Epidermal melanocyte (primary cell): Measurements from ENCODE around the gene CDC45.
A peak's percentile ranks its signal among the peaks of the same experiment; 100 is the strongest.
"Not testable (repeated sequence)": the region's sequence is repeated elsewhere in the genome, so short reads cannot be mapped to it uniquely, and the experiment has no call there.

Experiments
- DNase-seq: peaks from one replicate; pipeline ENCODE4 v3.0.0; 2011; ENCODE audit warnings: low spot score; ENCODE audit not compliant: insufficient read length

CDC45 gene, protein sequence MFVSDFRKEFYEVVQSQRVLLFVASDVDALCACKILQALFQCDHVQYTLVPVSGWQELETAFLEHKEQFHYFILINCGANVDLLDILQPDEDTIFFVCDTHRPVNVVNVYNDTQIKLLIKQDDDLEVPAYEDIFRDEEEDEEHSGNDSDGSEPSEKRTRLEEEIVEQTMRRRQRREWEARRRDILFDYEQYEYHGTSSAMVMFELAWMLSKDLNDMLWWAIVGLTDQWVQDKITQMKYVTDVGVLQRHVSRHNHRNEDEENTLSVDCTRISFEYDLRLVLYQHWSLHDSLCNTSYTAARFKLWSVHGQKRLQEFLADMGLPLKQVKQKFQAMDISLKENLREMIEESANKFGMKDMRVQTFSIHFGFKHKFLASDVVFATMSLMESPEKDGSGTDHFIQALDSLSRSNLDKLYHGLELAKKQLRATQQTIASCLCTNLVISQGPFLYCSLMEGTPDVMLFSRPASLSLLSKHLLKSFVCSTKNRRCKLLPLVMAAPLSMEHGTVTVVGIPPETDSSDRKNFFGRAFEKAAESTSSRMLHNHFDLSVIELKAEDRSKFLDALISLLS

GRCh38 chr22:19479355-19480172 is at the start of gene CDC45:
Gene CDC45 (plus strand): TSS chr22:19479920. CDS start chr22:19479969, 49 bp downstream.
- DNase-seq: peak; percentile 97

- no peak for DNase-seq
Observed at GRCh38 chr22:19429950-19430889, 49.5 kb upstream of the CDC45 start.

DNA sequence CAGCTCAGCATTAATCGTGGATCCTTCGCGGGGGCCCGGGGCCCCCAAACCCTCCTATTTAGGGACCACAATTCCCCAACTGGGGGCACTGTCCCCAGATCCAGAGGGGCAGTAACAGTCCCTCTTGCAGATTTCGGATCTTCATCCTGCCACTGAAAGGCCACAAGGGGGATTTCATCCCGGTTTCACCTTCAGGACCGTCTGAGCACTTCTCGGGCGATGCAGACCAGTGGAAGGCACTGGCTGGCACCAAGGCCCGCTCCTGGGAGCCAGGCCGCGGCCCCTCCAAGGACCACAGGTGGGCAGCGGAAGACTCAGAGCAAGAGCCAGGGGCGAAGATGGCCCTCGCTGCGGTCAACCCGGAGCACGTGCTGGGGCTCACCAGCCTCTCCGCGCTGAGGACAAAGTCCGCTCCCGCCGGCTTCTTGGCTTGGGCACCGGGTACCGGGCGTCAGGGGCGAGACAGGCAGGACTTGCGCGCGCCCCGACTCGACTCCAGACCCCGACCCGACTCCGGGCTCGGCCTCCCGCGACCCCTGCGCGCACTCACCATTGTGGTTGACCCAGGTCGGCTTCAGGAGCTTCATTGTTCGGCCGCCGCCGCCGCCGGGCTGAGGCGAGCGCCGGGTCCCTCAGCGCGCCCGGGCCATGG is 48.7 kb upstream of the CDC45 start:
- DNase-seq: no peak

DNA sequence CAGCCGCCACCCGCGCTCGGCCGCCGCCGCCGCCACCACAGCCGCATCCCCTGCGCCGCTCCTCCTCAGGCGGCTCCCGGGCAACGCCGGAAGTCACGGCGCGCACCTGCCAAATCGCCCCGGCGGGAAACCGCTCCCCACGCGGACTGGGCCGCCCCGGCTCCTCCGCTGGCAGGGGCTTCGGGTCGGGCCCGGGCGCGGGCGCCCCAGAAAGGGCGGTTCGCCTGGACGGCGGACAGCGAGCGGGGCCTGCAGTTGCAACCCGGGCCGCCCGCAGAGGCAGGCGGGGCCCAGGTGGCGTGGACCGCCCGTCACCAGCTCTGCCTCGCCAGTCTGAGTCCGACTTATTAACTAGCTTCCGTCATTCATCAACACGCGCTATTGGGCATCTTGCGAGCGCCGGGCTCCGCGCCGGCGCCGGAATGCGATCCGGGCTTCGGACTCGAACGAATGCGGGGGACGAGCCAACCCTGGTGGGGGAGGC is 48.0 kb upstream of the CDC45 start, which contains the start of gene HIRA:
TSS of gene HIRA (minus strand) at position 85 of the 484 bp plus-strand sequence. CDS start 257 bp downstream, outside the sequence.
- no peak for DNase-seq

- DNase-seq: peak; percentile 81
Observed at GRCh38 chr22:19432133-19432851, 47.4 kb upstream of the CDC45 start, which contains the start of gene MRPL40. Gene MRPL40 (plus strand): TSS chr22:19432545. CDS start chr22:19432555, 10 bp downstream.

GRCh38 chr22:19434401-19434800 is 45.3 kb upstream of the CDC45 start:
- DNase-seq: no peak

DNA sequence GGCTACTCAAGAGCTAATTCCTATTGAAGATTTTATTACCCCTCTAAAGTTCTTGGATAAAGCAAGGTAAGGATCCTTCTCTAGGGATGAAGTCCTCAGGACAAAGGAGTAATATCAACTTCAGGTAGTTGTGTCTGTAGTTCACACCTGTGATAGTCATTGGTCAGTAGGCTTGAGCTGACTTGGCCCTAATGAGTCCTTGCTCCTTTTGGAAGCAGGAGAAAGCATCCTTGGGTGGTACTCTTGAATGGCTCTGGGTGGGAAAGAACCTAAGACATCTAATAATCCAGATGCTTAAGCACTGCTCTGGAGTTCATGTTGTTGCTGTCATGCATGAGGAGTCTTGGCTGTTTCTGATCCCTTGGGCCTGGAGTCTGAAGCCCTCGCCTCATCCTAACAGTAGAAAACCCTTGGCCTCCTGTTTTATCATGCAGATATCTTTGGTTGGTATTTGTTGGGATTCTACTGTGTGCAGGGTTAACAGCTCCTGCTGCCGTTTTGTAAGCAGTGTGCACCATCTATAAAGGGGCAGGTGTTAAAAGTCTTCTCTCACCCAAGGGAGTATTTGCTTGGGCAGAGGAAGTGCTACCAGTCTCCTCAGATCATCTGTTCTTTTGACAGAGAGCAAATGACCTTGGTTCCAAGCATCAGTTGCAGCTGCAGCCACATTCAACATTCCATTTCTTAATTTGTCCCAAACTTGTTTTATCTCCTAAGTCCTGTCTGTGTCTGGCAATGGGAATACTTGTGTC is 44.7 kb upstream of the CDC45 start:
- no peak for DNase-seq

GRCh38 chr22:19436444-19437161 is 43.1 kb upstream of the CDC45 start:
- DNase-seq: not testable (repeated sequence)

DNA sequence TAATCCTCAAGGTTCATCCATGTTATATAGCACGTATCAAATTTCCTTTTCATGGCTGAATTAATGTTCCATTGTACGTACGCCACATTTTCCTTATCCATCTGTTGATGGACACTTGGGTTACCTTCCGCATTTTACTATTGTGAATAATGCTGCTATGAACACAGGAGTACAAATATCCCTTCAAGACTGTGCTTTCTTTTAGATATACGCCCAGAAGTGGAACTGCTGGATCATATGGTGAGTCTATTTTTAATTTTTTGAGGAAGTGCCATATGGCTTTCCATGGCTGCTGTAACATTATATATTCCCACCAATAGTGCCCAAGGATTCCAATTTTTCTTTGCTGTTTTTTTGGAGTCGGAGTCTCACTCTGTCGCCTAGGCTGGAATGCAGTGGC is 41.4 kb upstream of the CDC45 start:
- no peak for DNase-seq

DNA sequence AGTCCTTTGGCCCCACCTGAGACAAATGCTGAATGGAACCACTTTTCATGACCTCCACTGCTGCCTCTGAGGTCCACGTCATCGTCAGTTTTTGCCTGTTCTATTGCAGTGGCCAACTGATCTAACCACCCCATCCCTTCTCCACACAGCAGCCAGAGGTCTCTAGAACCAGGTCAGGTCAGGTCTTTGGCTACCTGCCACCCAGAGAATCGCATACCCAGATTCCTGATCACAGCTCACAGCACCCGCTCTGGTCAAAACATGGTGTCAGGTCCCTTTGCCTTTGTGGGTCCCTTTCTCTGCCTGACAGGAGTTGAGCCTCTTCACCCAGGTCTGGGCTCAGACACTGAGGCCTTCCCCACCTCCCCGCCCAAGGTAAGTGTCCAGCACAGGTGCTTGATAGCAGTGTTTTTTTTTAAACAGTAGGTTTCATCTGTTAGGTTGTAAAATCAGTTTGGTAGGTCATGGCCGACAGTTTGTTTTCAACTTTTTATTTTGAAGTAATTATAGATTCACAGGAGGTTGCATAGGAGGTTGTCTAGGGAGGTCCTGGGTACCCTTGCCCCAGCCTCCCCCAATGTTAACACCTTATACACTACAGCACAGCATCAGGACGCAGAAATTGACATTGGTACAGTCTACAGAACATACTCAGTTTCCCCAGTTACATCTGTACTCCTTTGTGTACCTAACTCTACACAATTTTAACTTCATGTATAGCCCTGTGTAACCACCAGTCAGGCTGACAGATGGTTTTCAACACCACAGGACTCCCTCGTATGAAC is 39.1 kb upstream of the CDC45 start:
- DNase-seq: no peak

GRCh38 chr22:19442166-19442565 is 37.6 kb upstream of the CDC45 start:
- DNase-seq: no peak

GRCh38 chr22:19443544-19444211 is 36.0 kb upstream of the CDC45 start:
- no peak for DNase-seq

GRCh38 chr22:19445279-19445982 is 34.3 kb upstream of the CDC45 start:
- DNase-seq: not testable (repeated sequence)

DNA sequence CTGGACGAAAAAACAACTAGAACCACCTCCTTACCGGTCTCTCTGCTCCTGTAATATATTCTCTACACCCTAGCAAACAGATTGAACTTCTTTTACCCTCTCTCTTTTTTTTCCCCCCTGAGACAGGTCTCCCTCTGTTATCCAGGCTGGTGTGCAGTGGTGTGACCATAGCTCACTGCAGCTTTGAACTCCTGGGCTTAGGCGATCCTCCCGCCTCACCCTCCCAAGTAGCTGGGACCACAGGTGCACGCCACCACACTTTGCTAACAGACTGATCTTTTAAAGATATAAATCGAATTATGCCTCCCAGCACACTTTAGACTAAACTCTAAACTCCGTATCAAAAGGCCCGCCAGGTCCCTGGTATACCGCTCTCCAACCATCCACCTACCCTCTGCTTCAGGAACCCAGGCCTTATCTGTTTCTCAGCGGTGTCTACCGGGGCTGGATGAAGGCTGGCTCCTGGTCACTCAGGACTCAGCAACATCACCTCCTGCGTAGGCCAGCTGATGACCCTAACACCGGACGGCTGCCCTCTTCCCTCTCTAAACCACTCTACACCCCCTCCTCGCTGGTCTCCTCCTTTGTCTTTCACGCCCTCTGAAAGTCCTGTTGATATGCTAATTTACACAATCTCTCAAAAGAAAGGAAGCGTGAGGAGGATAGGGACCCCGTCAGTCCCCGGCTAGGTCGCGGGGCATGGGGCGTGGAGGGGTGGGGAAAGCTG is 33.0 kb upstream of the CDC45 start:
- DNase-seq: no peak

DNA sequence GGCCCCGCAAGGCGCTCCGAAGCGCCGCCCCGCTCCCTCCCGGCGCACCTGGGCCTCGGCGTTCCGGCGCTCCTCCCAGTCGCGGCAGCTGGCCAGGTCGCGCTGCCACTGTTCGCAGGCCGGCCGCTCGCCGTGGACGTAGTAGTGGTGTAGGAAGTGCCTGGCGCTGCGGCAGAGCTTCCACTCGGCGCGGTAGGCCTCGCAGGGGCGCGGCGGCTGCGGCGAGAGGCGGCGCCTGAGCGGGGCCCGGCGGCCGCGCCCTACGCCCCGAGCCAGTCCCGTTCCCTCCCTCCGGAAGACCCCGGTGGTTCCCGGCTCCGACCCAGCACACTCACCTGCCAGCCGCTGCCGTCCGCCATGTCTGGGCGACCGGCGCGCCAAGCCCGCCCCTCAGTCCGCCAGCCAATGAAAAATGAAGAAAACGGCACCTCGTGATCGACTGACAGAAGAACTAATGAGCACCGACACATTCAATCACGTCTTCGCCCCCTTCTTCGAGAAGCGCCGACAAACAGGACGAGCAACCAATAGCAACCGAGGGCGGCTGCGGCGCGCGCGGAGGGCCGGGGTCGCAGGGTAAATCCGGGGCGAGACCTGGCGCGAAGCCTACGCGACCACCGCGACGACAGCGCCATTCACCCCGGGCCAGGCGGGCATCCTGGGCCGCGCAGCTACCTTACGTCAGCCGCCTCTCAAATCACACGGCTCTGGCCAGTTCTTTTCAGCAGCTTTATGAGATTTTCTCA is 32.2 kb upstream of the CDC45 start, which contains the start of gene C22orf39:
TSS of gene C22orf39 (minus strand) at position 382 of the 746 bp plus-strand sequence. CDS start at position 359, 23 bp downstream.
- peak; percentile 97 for DNase-seq
